HG03439 (cell line): ENCODE data around the gene FILIP1.

Experiments used
- ATAC-seq: cut with Tn5 transposase; IDR thresholded peaks from one replicate; pipeline ENCODE4 v1.9.1; 2021; ENCODE audit warnings: mild to moderate bottlenecking, moderate library complexity; ENCODE audit not compliant: unreplicated experiment

Gene FILIP1

GRCh38 chr6:75493400-75494064, at the start of gene FILIP1:
Gene FILIP1 (minus strand): TSS chr6:75493800. CDS start chr6:75414972, 78,828 bp downstream.
- ATAC-seq, result no peak

- ATAC-seq, result no peak
Measured at GRCh38 chr6:75543311-75543710, 49.7 kb upstream of the FILIP1 start.

GRCh38 chr6:75539136-75539535, 45.5 kb upstream of the FILIP1 start:
- ATAC-seq, result no peak

GRCh38 chr6:75532521-75532920, 38.9 kb upstream of the FILIP1 start:
- ATAC-seq, result no peak

GRCh38 chr6:75531174-75531573, 37.6 kb upstream of the FILIP1 start:
- ATAC-seq, result no peak

GRCh38 chr6:75530696-75531095, 37.1 kb upstream of the FILIP1 start:
- ATAC-seq, result no peak

GRCh38 chr6:75528423-75528822, 34.8 kb upstream of the FILIP1 start:
- ATAC-seq, result no peak

- ATAC-seq, result peak; percentile 89
Measured at GRCh38 chr6:75526502-75527127, 33.0 kb upstream of the FILIP1 start.

- ATAC-seq, result no peak
Measured at GRCh38 chr6:75525682-75526081, 32.1 kb upstream of the FILIP1 start.

GRCh38 chr6:75524322-75524972, 30.8 kb upstream of the FILIP1 start:
- no peak for ATAC-seq

GRCh38 chr6:75516757-75517156, 23.2 kb upstream of the FILIP1 start:
- ATAC-seq, result no peak

- no peak for ATAC-seq
Measured at GRCh38 chr6:75512591-75512990, 19.0 kb upstream of the FILIP1 start.

GRCh38 chr6:75505424-75505823, 11.8 kb upstream of the FILIP1 start:
- no peak for ATAC-seq

- ATAC-seq, result no peak
Measured at GRCh38 chr6:75504465-75505222, 11.0 kb upstream of the FILIP1 start.

GRCh38 chr6:75503291-75503690, 9.7 kb upstream of the FILIP1 start:
- ATAC-seq, result no peak

GRCh38 chr6:75502884-75503283, 9.3 kb upstream of the FILIP1 start:
- no peak for ATAC-seq

GRCh38 chr6:75501756-75502155, 8.2 kb upstream of the FILIP1 start:
- no peak for ATAC-seq

GRCh38 chr6:75499640-75500039, 6.0 kb upstream of the FILIP1 start:
- ATAC-seq, result no peak

- ATAC-seq, result no peak
Measured at GRCh38 chr6:75498862-75499261, 5.3 kb upstream of the FILIP1 start.

- no peak for ATAC-seq
Measured at GRCh38 chr6:75497994-75498393, 4.4 kb upstream of the FILIP1 start.

- ATAC-seq, result no peak
Measured at GRCh38 chr6:75495011-75495410, 1.4 kb upstream of the FILIP1 start.
